ENCODE measurements around the gene SLC49A4. TPM values are rescaled to one million over a fixed set of nuclear protein-coding genes. Genes with fewer than 3 reads are reported as not detected.
"Not testable (repeated sequence)": the region's sequence is repeated elsewhere in the genome, so short reads cannot be mapped to it uniquely, and the experiment has no call there.

Gene SLC49A4
- polyA plus RNA-seq (2012; ENCODE audit: insufficient read depth, insufficient read length, low read depth) = 2.9 TPM

- H3K36me3 ChIP-seq = no peaks in the 10 kb centered on the region
- TF ChIP-seq CTCF (IDR thresholded peaks at IDR 0.05; ENCODE audit: low read depth, low read length) = no peak
- peak within 1 kb of the TSS; percentile 69 for H3K4me3 ChIP-seq (ENCODE audit: low read depth, low read length)
- no peaks in the 10 kb centered on the region; the same call in 1 of the 2 replicates for H3K4me1 ChIP-seq
- H3K9me3 ChIP-seq = no peaks in the 10 kb centered on the region
- no peaks in the 10 kb centered on the region for H3K27me3 ChIP-seq
- DNase-seq = peak; percentile 86
These were observed at the start of gene SLC49A4 for GRCh38 chr3:122794779-122795673. Gene SLC49A4, plus strand, starts transcription at chr3:122795069. Its CDS starts 124 bp downstream, at chr3:122795193.

GRCh38 chr3:122745369-122746021 is 49.4 kb upstream of the SLC49A4 start:
- H3K4me1 ChIP-seq = no peaks in the 10 kb centered on the region
- DNase-seq = no peak
- no peak for TF ChIP-seq CTCF (IDR thresholded peaks at IDR 0.05; ENCODE audit: low read depth, low read length)
- no peak overlapping the region for H3K4me3 ChIP-seq (ENCODE audit: low read depth, low read length)
- 0 out of 2 replicates have a peak, but pooled peaks cover 3% of the 10 kb centered on the region for H3K36me3 ChIP-seq
- no peaks in the 10 kb centered on the region for H3K27me3 ChIP-seq
- no peaks in the 10 kb centered on the region for H3K9me3 ChIP-seq

GRCh38 chr3:122747295-122747694 is 47.6 kb upstream of the SLC49A4 start:
- DNase-seq = not testable (repeated sequence)

GRCh38 chr3:122748347-122748746 is 46.5 kb upstream of the SLC49A4 start:
- Histone ChIP-seq H3K36me3 (peaks cover 3% of the 10 kb centered on the region; the same call in 1 of the 2 replicates), H3K4me1 (no peaks in the 10 kb centered on the region), H3K4me3 (ENCODE audit: low read depth, low read length) (no peak overlapping the region), H3K9me3 (no peaks in the 10 kb centered on the region), H3K27me3 (no peaks in the 10 kb centered on the region)
- no peak for DNase-seq
- TF ChIP-seq CTCF (IDR thresholded peaks at IDR 0.05; ENCODE audit: low read depth, low read length) = no peak

More at GRCh38 chr3:122747295-122747694, 47.6 kb upstream of the SLC49A4 start:
- H3K36me3 ChIP-seq; H3K4me1 ChIP-seq; H3K9me3 ChIP-seq; H3K4me3 ChIP-seq (ENCODE audit: low read depth, low read length); H3K27me3 ChIP-seq: not testable (repeated sequence)

GRCh38 chr3:122754929-122755328 is 39.9 kb upstream of the SLC49A4 start:
- TF ChIP-seq CTCF (IDR thresholded peaks at IDR 0.05; ENCODE audit: low read depth, low read length) = peak; percentile 92
- Histone ChIP-seq H3K36me3 (peaks cover 17% of the 10 kb centered on the region), H3K27me3 (no peaks in the 10 kb centered on the region), H3K9me3 (no peaks in the 10 kb centered on the region), H3K4me1 (no peaks in the 10 kb centered on the region), H3K4me3 (ENCODE audit: low read depth, low read length) (no peak overlapping the region)
- peak; percentile 13 for DNase-seq

- no peak for DNase-seq
- Histone ChIP-seq H3K4me1 (no peaks in the 10 kb centered on the region), H3K4me3 (ENCODE audit: low read depth, low read length) (no peak overlapping the region), H3K9me3 (no peaks in the 10 kb centered on the region), H3K27me3 (no peaks in the 10 kb centered on the region), H3K36me3 (peaks cover 17% of the 10 kb centered on the region)
- TF ChIP-seq CTCF (IDR thresholded peaks at IDR 0.05; ENCODE audit: low read depth, low read length) = no peak
These were observed 39.4 kb upstream of the SLC49A4 start for GRCh38 chr3:122755491-122755890.

All from BE2C (cell line).